Ovary (tissue), 3 donors: ENCODE data around the gene HSDL1.

Experiments used
- EP300 ChIP-seq: sonication (generic); formaldehyde crosslinking; IDR thresholded peaks from one replicate; pipeline ENCODE4 v1.6.1; 2017; ENCODE audit warnings: antibody characterized with exemption
- TF ChIP-seq, protein P1 (sequence below), 3 donors: fragments of 450-650 bp in 2 of 3; fragments of 200-600 bp in 1 of 3; IDR thresholded peaks; one replicate each; pipeline versions ENCODE4 v1.5.1 to v1.8.0; 2016 to 2022; ENCODE audit warnings: antibody characterized with exemption in 3 of 3, mild to moderate bottlenecking in 1 of 3
- donor health status: DM: no; HTN: no; CAD: no.

DNA sequence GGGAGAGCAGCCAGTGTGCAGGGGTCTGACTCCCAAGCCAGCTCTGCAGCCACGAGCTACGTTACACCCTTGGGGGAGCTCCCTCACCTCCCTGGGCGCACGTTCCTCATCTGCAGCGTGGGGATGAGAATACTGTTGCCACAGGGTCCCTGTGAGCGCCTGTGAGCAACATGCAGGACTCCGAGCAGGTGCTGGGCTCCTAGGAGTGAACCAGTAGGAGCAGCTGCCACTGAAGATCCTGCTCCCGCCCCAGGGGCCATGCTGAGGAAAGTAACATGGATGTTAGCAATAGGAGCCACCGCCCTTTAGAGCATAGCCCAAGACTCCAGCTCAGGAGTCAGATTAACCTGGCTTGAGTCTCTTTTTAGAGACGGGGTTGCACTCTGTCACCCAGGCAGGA lies 16.1 kb upstream of the HSDL1 start:
- TF ChIP-seq, protein P1, sequence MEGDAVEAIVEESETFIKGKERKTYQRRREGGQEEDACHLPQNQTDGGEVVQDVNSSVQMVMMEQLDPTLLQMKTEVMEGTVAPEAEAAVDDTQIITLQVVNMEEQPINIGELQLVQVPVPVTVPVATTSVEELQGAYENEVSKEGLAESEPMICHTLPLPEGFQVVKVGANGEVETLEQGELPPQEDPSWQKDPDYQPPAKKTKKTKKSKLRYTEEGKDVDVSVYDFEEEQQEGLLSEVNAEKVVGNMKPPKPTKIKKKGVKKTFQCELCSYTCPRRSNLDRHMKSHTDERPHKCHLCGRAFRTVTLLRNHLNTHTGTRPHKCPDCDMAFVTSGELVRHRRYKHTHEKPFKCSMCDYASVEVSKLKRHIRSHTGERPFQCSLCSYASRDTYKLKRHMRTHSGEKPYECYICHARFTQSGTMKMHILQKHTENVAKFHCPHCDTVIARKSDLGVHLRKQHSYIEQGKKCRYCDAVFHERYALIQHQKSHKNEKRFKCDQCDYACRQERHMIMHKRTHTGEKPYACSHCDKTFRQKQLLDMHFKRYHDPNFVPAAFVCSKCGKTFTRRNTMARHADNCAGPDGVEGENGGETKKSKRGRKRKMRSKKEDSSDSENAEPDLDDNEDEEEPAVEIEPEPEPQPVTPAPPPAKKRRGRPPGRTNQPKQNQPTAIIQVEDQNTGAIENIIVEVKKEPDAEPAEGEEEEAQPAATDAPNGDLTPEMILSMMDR (IDR thresholded peaks at IDR 0.05): no peak
- TF ChIP-seq EP300: no peak
